Right forelimb (tissue), 1 donor: ENCODE data around the gene BCL10.
"Not testable (repeated sequence)": the region's sequence is repeated elsewhere in the genome, so short reads cannot be mapped to it uniquely, and the experiment has no call there.

Experiments used
- DNase-seq: peaks from one replicate; pipeline ENCODE4 v3.0.0-alpha.2; 2018

The BCL10 gene

DNA sequence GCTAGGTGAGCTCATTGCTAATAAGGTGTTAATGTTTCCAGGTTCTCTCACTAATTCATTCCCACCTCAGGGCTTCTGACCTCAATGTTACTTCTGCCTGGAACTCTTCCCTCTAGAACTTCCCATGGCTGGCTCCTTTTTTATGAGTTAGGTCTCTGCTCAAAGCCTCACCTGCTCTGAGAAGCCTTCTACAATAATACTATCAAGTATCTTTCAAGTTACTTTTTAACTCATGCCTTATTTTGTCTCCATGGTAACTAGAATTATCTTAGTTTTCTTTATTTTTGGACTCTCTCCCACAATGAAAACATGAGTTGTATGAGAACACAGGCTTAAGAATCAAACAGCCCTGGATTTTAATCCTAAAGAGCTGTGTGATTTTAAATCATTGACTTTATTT lies 13.4 kb downstream of the BCL10 start:
- no peak for DNase-seq

DNA sequence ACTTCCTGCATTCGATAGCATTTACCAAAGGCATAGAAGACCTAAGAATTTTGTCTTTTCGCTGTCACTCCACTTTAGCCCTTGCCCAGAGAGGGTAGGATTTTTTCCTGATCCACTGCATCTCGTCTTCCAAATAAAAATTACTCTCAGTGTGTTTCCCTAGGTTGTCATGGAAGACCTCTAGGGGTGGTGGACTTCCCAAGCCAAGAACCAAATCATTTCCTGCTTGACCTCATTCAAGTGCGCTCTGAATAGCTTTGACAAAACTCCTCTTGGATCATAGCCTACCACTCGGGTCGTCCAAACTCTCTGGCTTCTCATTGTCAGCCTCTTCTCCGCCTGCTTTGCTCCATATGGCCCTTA lies 16.5 kb downstream of the BCL10 start:
- no peak for DNase-seq

- DNase-seq, result peak; percentile 100
Observed at GRCh38 chr1:85259118-85259911, 17.1 kb downstream of the BCL10 start, which contains the start of gene C1orf52. TSS of gene C1orf52 (minus strand) at chr1:85259662. CDS start at chr1:85259633, 29 bp downstream.

GRCh38 chr1:85258536-85259117 lies 17.8 kb downstream of the BCL10 start:
- no peak for DNase-seq

DNA sequence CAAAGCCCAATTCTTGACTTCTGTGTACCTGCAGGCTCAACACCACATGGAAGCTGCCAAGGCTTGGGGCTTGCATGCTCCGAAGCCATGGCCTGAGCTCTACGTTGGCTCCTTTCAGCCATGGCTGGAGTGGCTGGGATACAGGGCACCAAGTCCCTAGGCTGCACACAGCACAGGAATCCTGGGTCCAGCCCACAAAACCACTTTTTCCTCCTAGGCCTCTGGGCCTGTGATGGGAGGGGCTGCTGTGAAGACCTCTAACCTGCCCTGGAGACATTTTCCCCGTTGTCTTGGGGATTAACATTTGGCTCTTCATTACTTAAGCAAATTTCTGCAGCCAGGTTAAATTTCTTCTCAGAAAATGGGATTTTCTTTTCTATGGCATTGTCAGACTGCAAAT lies 27.4 kb downstream of the BCL10 start:
- not testable (repeated sequence) for DNase-seq

DNA sequence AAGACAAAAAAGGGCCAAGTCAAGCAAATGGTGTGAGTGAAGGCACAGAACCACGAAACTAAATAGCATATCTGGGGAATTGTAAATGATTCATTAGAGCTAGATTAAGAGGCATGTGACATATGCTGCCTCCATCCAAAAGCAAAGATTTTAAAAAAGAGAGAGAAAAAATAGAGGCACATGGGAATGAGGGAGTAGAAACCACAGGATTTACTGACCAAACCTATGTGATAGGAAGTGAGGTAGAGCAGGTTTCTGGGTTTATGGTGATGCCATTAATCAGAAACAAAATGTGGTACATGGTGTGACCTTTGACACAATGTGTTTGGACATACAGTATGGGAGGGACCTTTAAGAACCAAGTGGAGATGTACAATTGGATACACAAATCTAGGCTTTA lies 30.5 kb downstream of the BCL10 start:
- no peak for DNase-seq

DNA sequence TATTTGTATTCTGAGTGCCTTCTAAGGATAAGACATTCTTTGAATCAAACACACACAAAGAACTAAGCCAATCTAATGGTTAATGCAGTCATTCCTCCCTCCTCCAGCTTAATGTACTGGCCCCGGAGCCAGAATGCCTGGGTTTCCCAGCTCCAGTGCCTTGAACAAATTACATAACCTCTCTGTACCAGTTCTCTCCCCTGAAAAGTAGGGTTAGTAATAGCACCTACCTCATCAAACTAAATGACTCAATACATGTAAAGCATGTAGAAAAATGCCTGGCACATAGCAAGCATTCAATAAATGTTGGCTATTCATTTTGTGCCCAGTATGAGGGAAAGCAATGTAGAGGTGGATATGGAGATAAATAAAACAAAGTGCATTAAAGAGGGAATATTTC lies 31.0 kb downstream of the BCL10 start:
- DNase-seq, result no peak

DNA sequence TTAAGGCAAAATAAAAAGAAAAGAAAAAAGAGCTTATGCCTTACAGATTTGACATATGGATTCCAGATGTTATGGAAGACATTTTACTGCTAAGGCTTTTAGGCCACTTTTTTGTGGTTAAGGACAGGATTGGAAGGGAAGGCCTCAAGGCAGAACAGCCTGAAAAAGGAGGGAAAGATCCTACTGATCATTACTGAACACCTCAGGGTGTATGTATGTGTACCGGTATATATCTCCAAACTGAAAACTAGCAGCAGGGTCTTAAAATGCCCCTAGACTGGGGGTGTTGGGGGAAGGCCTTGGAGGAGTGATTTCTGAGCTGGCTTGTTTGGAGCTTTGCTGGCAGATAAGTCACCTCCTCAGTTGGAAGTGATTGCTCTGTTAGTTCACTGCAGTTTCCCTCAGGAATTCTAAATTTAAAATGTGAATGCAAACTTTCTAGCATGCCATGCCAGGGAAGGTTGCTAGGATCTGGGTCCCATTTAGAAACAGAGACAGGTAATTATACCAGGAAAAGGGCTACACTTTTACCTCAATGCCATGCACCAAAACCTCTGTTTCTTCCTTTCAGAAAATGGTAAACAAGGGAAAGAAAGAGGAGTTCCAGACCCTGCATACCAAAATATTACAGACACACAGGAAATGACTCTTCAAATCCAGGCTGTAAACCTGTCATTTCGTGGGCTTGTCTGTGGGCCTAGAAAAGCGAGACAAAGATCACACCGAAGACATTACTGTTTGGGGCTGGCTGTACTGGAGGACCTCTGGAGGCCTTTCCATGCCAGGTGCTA lies 32.0 kb downstream of the BCL10 start:
- DNase-seq, result peak; percentile 56

- no peak for DNase-seq
Observed at GRCh38 chr1:85243372-85243771, 33.1 kb downstream of the BCL10 start.

GRCh38 chr1:85240643-85241042 lies 35.8 kb downstream of the BCL10 start:
- DNase-seq, result no peak

- no peak for DNase-seq
Observed at GRCh38 chr1:85240174-85240601, 36.2 kb downstream of the BCL10 start.

- no peak for DNase-seq
Observed at GRCh38 chr1:85237613-85238012, 38.8 kb downstream of the BCL10 start.

- DNase-seq, result no peak
Observed at GRCh38 chr1:85230305-85230977, 46.0 kb downstream of the BCL10 start.

DNA sequence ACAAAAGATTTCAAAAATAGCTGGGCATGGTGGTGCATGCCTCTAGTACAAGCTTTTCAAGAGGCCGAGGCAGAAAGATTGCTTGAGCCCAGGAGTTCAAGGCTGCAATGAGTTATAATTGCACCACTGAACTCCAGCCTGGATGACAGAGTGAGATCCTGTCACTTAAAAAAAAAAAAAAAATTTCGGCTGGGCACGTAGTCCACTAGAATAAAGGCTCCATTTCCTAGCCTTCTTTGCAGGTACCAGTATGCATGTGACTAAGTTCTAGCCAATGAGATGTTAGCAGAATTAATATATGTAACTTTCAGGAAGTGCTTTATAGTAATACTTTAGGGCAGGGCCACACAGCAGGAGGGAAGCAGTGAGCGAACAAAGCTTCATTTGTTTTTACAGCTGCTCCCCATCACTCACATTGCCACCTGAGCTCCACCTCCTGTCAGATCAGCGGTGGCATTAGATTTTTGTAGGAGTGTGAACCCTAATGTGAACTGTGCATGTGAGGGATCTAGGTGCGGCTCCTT lies 46.8 kb downstream of the BCL10 start:
- DNase-seq, result no peak

DNA sequence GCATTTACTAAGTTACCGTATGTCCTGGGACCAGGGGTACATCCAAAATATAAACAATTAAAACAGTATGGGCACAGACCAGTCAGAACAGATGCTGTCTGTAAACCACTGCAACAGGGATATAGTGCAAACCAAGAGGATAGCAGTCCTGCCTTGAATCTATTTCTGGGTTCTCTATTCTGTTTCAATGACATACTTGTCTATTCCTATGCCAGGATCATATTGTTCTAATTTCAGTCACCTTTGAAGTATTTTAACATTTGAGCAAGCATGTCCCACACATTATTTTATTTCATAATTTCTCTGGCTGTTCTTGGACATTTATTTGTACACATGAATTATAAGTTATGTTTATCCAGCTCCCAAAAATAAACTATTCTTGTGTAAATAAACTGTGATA lies 47.5 kb downstream of the BCL10 start:
- DNase-seq, result no peak

DNA sequence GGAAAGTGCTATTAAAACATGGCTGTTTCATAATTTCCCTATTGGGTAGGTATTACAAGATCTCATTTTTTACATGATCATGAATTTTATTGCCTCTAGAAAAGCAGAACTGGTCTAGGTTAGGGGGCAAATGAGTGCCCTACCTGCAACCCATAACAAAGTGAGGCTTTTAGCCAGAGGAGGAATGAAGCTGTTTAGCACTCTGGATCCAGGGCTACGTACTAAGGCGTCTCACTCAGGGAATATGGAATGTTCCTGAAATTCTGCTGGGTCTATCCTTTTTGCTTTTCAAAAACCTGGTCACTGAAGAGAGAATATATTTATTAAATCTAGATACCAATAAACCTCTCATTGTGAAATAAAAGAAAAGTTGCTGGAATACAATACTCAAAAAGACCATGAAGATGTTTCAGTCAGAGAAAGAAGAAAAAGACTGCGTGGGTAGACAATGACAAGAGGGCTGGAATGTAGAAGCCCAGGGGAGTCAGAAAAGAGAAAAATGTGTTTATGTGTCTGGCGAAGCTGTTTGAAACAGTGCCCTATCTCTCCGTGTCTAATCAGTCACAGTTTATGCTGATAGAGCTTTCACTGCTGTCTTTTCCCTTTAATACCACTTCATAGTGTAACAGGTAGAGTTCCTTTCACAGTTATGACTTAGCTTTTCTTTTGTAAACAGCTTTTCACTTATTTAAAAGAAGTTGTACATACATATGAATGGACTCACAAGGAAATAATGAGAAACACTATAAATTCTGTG lies 50.6 kb downstream of the BCL10 start:
- DNase-seq, result no peak

GRCh38 chr1:85224734-85225623 lies 51.5 kb downstream of the BCL10 start:
- no peak for DNase-seq

DNA sequence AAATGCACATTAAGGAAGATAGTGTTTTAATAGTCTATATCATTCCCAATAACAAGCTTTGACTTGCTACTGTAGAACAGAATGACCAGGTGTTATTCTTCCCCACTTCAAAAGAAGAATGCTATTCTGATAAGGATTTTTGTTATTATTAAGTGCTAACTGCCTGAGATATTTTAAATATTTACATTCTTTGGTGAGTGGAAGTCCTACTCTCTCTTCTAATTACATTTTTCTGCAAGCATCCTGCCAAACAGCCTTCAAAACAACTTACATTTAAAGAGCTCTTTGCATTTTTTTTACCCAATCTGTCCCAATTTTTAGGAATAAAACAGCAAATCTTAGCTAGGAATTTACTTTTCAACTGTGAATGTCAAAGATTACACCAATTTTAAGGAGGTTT lies 52.1 kb downstream of the BCL10 start:
- DNase-seq, result no peak

DNA sequence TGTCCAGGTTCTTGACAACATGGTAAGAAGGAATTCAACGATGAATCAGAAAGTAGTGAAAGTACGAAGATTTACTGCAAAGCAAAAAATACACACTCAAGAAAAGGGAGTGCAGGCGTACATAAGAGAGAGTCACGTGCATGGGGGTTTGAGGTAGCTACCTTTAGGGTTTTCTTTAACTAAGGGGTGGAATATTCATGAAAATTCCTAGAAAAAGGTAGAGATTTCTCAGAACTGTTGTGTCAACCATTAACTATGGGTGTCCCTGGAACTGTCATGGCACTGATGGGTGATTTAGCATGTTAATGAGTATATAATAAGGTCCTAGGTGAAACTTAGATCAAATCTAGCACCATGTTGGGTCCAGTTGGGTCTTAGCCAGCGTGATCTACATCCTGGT lies 53.1 kb downstream of the BCL10 start:
- DNase-seq, result no peak

GRCh38 chr1:85220756-85221201 lies 55.7 kb downstream of the BCL10 start:
- DNase-seq, result no peak
